Caco-2 (cell line): ENCODE data around the gene SDF2. TPM values are rescaled to one million over a fixed set of nuclear protein-coding genes. Genes with fewer than 3 reads are reported as not detected.
A peak's percentile ranks its signal among the peaks of the same experiment; 100 is the strongest.

Source experiments
- BruUV-seq: library from RNA; stranded (reverse); fragments of 400-500 nt; replicated peaks from 2 replicates; lab custom pipeline; 2021; lab: Mats Ljungman, UMichigan
- CTCF ChIA-PET: fragments of 300-600 bp; sonication (Branson Sonifier 250); formaldehyde crosslinking; loops from one replicate; lab custom pipeline; 2022; ENCODE audit warnings: antibody characterized with exemption; lab: Charles Lee
- POLR2A ChIA-PET: fragments of 300-600 bp; sonication (Branson Sonifier 250); formaldehyde crosslinking; loops from one replicate; lab custom pipeline; 2022; ENCODE audit warnings: antibody characterized with exemption; lab: Charles Lee
- DNase-seq, 2 experiments: peaks; one replicate each; pipeline versions ENCODE4 v3.0.0 to v3.0.0-alpha.2; 2020 to 2022
- H3K27me3 ChIP-seq: replicated peaks from 2 replicates; pipeline ENCODE4 v1.6.0; 2011; ENCODE audit warnings: low read length; ENCODE audit not compliant: control insufficient read depth, insufficient read depth
- H3K36me3 ChIP-seq: 2 replicates; pipeline ENCODE4 v1.5.1; 2011; ENCODE audit warnings: low read length; ENCODE audit not compliant: control insufficient read depth, insufficient read depth
- H3K4me1 ChIP-seq: fragments of 250-450 bp; sonication (Bioruptor Pico); 2 replicates; pipeline ENCODE4 v1.5.1; 2020; ENCODE audit warnings: mild to moderate bottlenecking
- H3K4me3 ChIP-seq: 2 replicates; pipeline ENCODE4 v1.5.1; 2011; ENCODE audit warnings: low read depth, mild to moderate bottlenecking, control low read depth, low read length
- H3K9me3 ChIP-seq: fragments of 250-450 bp; sonication (Bioruptor Pico); 2 replicates; pipeline ENCODE4 v1.5.1; 2020; ENCODE audit warnings: mild to moderate bottlenecking, moderate library complexity
- H3K27ac Mint-ChIP-seq: one replicate; pipeline ENCODE4 v1.8.0; 2022; ENCODE audit warnings: mixed read lengths; ENCODE audit not compliant: unreplicated experiment
- H3K27me3 Mint-ChIP-seq: one replicate; pipeline ENCODE4 v1.8.0; 2022; ENCODE audit warnings: mixed read lengths; ENCODE audit not compliant: insufficient read depth, unreplicated experiment
- H3K36me3 Mint-ChIP-seq: one replicate; pipeline ENCODE4 v1.8.0; 2022; ENCODE audit warnings: mild to moderate bottlenecking, mixed read lengths; ENCODE audit not compliant: insufficient read depth, unreplicated experiment
- H3K4me1 Mint-ChIP-seq: one replicate; pipeline ENCODE4 v1.8.0; 2022; ENCODE audit warnings: low read depth, mixed read lengths; ENCODE audit not compliant: unreplicated experiment
- H3K4me3 Mint-ChIP-seq: one replicate; pipeline ENCODE4 v1.8.0; 2022; ENCODE audit warnings: mild to moderate bottlenecking, moderate library complexity, mixed read lengths; ENCODE audit not compliant: unreplicated experiment
- H3K9me3 Mint-ChIP-seq: one replicate; pipeline ENCODE4 v1.8.0; 2022; ENCODE audit warnings: mixed read lengths; ENCODE audit not compliant: unreplicated experiment
- intact Hi-C: fragments of 100-400 bp; cut with micrococcal nuclease; formaldehyde crosslinking; loops from one replicate; pipeline ENCODE4 v1.10.0; 2022; ENCODE audit not compliant: unreplicated experiment
- total RNA-seq: library from RNA; stranded (reverse); gene quantifications from 2 replicates; pipeline ENCODE4 v1.2.3, GENCODE V29; 2022
- TF ChIP-seq, protein P1 (sequence below), 2 experiments: fragments of 200-600 bp in 1 of 2; IDR thresholded peaks; 1 replicate in 1 of 2; 2 replicates in 1 of 2; pipeline versions ENCODE4 v1.5.1 to v1.8.0; 2011 to 2022; ENCODE audit warnings: antibody characterized with exemption in 1 of 2, control low read depth in 1 of 2, inconsistent platforms in 1 of 2, low read depth in 1 of 2, low read length in 1 of 2, mild to moderate bottlenecking in 1 of 2, moderate library complexity in 1 of 2; ENCODE audit not compliant: insufficient read depth in 1 of 2, severe bottlenecking in 1 of 2, unreplicated experiment in 1 of 2

Gene SDF2
- total RNA-seq, 1 experiment from 2014 or later, result 63.5 TPM

DNA sequence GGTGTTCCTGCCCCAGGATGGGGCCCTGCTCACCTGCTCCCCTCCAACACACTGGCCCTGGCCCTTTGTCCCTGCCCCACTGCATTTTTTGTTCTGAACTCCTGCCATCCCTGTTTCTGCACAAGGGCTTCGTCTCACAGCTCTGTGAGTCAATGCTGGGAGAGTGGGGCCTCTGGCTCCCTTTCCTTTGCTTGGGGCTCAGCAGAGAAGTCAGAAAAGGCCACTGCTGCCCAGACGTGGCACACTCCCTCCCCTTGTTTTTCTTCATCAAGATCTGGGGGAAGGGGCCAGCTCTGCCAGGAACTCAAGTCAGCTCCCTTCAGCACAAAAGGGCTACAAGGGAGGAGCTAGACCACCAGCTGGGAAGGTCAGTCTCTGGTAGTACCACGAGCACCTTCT lies 41.0 kb upstream of the SDF2 start:
- Histone ChIP-seq H3K4me3 (no peak overlapping the region), H3K27me3 (no peaks in the 10 kb centered on the region), H3K4me1 (peaks cover 19% of the 10 kb centered on the region), H3K36me3 (peaks cover 20% of the 10 kb centered on the region), H3K9me3 (no peaks in the 10 kb centered on the region)
- no TSS peak for BruUV-seq
- H3K4me1 Mint-ChIP-seq, result peaks cover 14% of the 10 kb centered on the region
- DNase-seq, result no peak
- no peaks in the 10 kb centered on the region for H3K27me3 Mint-ChIP-seq
- no peak overlapping the region for H3K4me3 Mint-ChIP-seq
- TF ChIP-seq, protein P1, sequence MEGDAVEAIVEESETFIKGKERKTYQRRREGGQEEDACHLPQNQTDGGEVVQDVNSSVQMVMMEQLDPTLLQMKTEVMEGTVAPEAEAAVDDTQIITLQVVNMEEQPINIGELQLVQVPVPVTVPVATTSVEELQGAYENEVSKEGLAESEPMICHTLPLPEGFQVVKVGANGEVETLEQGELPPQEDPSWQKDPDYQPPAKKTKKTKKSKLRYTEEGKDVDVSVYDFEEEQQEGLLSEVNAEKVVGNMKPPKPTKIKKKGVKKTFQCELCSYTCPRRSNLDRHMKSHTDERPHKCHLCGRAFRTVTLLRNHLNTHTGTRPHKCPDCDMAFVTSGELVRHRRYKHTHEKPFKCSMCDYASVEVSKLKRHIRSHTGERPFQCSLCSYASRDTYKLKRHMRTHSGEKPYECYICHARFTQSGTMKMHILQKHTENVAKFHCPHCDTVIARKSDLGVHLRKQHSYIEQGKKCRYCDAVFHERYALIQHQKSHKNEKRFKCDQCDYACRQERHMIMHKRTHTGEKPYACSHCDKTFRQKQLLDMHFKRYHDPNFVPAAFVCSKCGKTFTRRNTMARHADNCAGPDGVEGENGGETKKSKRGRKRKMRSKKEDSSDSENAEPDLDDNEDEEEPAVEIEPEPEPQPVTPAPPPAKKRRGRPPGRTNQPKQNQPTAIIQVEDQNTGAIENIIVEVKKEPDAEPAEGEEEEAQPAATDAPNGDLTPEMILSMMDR (IDR thresholded peaks at IDR 0.05; ENCODE audit: insufficient read depth in 1 of 2, low read depth in 1 of 2, low read length in 1 of 2, severe bottlenecking in 1 of 2, unreplicated experiment in 1 of 2), result no peak
- no peaks in the 10 kb centered on the region for H3K9me3 Mint-ChIP-seq
- H3K36me3 Mint-ChIP-seq, result peaks cover 84% of the 10 kb centered on the region
- H3K27ac Mint-ChIP-seq, result peak overlapping the region; percentile 77
- intact Hi-C loops, result no loop called here
- POLR2A ChIA-PET, result interaction anchor here (0.6 to 1.9 kb wide), 2 partner anchors 17 to 52 kb away, joined by 3 to 9 read pairs; partner anchors contain the start of gene RPL23A
- CTCF ChIA-PET, result no interaction called here

DNA sequence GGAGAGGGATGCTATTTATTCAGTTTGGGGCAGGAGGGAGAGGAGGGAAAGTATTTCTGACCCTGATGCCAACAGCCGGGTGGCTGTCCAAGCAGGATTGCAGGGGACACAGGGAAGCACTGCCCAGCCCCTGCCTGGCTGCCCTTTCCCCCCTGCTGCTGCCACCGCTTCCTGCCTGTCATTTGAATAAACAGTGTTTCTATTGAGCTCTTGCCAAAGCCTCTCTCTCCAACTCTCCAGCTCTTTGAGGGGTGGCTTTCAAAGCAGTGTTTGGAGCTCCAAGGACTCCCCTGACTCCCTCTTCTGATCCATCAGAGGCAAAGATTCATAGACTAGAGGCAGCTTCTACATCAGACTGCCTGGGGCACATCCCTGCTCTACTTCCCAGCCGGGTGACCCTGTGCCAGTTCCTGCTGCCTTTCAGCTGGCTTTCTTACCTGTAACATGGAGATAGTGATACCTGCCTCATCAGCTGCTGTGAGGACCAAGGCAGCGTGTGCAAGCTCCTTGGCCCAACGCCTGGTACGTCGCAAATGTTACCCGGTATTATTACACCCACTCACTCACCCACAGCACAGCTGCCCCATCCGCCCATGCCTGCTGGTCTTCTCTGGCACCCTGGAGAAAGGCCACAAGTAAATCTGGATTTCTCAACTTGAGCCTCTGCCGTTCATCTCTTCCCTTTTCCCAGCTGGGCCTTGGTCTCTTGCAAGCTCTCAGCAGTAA lies 40.5 kb upstream of the SDF2 start:
- H3K4me1 ChIP-seq, result peaks cover 25% of the 10 kb centered on the region
- H3K27me3 ChIP-seq, result no peaks in the 10 kb centered on the region
- H3K4me3 ChIP-seq, result no peak overlapping the region
- Mint-ChIP-seq H3K27ac (peak overlapping the region; percentile 77), H3K27me3 (no peaks in the 10 kb centered on the region), H3K9me3 (no peaks in the 10 kb centered on the region), H3K36me3 (peaks cover 84% of the 10 kb centered on the region), H3K4me1 (peaks cover 18% of the 10 kb centered on the region), H3K4me3 (no peak overlapping the region)
- no peak for DNase-seq
- TF ChIP-seq, protein P1 (IDR thresholded peaks at IDR 0.05; ENCODE audit: insufficient read depth in 1 of 2, low read depth in 1 of 2, low read length in 1 of 2, severe bottlenecking in 1 of 2, unreplicated experiment in 1 of 2), result no peak
- ChIA-PET POLR2A (interaction anchor here (0.6 to 1.9 kb wide), 2 partner anchors 18 to 52 kb away, joined by 3 to 9 read pairs; partner anchors contain the start of gene RPL23A), CTCF (no interaction called here)
- peaks cover 22% of the 10 kb centered on the region for H3K36me3 ChIP-seq
- no peaks in the 10 kb centered on the region for H3K9me3 ChIP-seq
- BruUV-seq, result no TSS peak
- intact Hi-C loops, result no loop called here

DNA sequence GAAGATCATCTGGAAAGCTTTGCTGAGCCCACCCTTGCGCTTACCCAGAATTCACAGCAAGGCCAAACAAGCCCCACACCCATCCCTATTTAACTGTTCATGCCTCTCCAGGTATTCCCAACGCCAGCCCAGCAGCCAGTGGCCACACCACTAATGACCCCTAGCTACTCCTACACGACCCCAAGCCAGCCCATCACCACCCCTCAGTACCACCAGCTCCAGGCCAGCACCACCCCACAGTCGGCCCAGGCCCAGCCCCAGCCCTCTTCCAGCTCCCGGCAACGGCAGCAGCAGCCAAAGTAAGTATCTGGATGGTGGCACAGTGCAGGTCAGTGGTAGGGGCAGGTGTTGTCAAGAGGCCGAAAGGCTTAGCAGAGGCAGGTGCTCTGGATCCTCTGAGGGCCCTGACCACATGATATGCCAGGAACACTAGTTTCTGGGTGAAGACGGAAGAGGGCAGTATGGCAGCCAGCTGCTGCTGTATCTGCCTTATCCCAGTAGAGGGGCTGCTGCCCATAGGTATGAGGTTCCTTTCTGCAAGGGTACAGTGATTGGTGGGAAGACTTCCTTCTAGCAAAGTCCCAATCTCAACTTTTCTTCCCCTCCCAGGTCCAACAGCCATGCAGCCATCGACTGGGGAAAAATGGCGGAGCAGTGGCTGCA lies 39.3 kb upstream of the SDF2 start:
- ChIA-PET CTCF (no interaction called here), POLR2A (interaction anchor here (1.9 kb wide), 1 partner anchor 19 kb away, joined by 9 read pairs; the partner anchor contains the start of gene RPL23A)
- H3K4me3 ChIP-seq, result no peak overlapping the region
- no TSS peak for BruUV-seq
- Mint-ChIP-seq H3K4me3 (no peak overlapping the region), H3K36me3 (peaks cover 90% of the 10 kb centered on the region), H3K4me1 (peaks cover 26% of the 10 kb centered on the region), H3K27ac (no peak overlapping the region), H3K27me3 (no peaks in the 10 kb centered on the region), H3K9me3 (no peaks in the 10 kb centered on the region)
- no peaks in the 10 kb centered on the region for H3K9me3 ChIP-seq
- TF ChIP-seq, protein P1 (IDR thresholded peaks at IDR 0.05; ENCODE audit: insufficient read depth in 1 of 2, low read depth in 1 of 2, low read length in 1 of 2, severe bottlenecking in 1 of 2, unreplicated experiment in 1 of 2), result no peak
- DNase-seq, result no peak
- peaks cover 24% of the 10 kb centered on the region for H3K36me3 ChIP-seq
- peaks cover 31% of the 10 kb centered on the region for H3K4me1 ChIP-seq
- intact Hi-C loops, result no loop called here
- no peaks in the 10 kb centered on the region for H3K27me3 ChIP-seq
